ENCODE results near the gene MYO1F.

GRCh38 chr19:8558325-8558724 is 18.9 kb downstream of the MYO1F start:
- TF ChIP-seq CTCF (IDR thresholded peaks at IDR 0.05), result no peak
- TF ChIP-seq POLR2A (IDR thresholded peaks at IDR 0.05), result no peak
